NCI-H2227 (cell line): ENCODE measurements around the gene POLR3K.
"Not testable (repeated sequence)": the region's sequence is repeated elsewhere in the genome, so short reads cannot be mapped to it uniquely, and the experiment has no call there.

Experiments used
- DNase-seq: peaks from one replicate; lab custom pipeline; 2025; ENCODE audit not compliant: unreplicated experiment; lab: John Stamatoyannopoulos, UW

POLR3K gene

DNA sequence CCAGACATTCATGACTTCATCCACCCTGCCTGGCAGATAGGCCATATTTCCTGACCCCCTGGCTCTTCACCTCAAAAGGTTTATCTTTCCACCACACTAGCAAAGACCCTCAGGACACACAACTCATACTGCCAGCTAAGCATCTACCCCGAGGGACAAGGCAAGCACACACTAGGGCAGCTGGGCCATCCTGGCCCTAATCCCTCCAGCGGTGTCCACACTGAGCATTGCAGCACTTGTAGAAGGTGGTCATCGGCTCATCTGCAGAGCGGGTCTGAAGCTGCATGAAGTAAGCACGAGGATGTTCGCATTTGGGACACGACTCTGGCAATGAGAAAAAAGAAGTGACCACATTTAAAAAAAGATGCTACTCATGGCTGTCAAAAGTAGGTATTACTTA, 6.2 kb downstream of the POLR3K start:
- DNase-seq, result no peak

DNA sequence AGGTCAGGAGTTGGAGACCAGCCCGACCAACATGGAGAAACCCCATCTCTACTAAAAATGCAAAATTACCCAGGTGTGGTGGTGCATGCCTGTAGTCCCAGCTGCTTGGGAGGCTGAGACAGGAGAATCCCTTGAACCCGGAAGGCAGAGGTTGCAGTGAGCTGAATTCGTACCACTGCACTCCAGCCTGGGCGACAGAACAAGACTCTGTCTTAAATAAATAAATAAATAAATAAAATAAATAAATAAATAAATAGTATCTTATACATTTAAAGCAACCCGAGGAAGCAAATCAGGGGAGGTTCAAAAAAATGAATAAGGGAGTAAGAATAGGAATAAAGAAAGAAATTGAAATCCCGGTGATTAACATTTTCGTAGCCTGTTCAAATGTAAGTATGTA, 6.9 kb downstream of the POLR3K start:
- DNase-seq, result not testable (repeated sequence)

DNA sequence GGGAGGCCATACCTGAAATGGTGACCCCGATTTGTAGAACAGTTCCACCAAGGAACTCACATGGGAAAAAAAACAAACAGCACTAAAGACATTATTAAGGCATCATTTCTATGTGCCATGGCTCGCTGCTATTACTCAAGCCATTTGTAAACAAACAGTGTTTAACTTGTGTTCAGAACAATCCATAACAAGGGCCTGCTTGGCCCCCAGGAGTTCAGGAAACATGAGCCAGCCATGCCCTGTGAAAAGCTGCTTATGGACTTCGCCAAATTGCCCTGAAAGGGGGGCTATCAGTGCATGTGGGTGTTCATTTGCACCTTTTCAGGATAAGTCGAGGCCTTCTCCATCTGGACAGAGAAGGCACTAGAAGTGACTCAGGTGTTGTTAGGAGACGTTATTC, 8.0 kb downstream of the POLR3K start:
- DNase-seq, result no peak

DNA sequence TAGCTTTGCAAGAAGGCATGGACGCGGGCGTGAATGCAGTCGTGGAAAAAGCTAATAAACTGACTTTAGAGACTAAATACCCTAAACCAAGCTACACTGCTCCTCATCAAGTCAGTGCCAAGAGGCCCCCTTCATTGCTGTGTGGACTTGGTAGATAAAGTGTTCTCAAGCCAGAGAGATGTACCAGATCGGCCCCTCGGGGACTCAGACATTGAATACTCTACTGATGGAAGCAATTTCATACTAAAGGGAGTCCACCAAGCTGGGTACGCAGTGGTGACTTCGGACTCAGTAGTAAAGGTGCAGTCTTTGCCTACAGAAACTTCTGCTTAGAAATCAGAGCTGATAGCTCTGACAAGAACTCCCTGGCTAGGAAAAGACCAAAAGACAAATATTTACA, 8.8 kb downstream of the POLR3K start:
- no peak for DNase-seq

DNA sequence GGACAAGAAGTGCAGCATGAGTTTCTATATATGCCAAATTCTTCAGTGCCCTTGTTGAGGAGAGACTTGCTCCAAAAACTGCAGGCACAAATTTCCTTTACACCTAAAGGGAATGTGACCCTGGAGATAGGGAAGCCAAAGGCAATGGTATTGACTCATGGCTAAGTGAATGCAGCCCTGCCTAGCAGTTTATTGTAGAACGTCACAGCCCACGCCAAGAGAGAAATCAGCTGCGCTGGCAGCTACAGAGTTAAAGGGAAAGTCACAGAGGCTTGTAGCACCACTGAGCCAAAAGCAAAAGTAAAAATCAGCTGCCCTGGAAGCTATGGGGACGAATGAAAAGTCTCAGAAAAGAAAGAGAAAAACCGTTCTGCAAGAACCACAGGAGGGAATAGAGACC, 10.1 kb downstream of the POLR3K start:
- DNase-seq, result no peak

DNA sequence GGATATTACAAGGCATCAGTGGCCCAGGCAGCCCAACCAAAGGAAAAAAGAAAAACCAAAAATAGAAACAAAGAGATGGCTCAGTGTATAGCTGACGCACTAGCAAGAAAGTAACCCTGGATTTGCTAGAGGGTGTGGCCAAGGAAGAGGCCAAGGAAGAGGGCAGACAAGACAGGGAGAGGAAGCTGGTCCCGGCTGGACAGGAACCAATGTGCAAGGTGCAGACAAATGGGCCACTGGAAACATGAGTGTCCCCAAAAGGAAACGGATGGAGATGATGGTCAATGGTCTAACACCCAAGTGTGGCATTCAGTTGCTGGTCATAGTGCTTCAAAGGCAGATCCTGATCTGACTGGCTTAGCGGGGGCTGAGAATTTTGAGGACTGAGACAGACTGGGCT, 10.7 kb downstream of the POLR3K start:
- no peak for DNase-seq

DNA sequence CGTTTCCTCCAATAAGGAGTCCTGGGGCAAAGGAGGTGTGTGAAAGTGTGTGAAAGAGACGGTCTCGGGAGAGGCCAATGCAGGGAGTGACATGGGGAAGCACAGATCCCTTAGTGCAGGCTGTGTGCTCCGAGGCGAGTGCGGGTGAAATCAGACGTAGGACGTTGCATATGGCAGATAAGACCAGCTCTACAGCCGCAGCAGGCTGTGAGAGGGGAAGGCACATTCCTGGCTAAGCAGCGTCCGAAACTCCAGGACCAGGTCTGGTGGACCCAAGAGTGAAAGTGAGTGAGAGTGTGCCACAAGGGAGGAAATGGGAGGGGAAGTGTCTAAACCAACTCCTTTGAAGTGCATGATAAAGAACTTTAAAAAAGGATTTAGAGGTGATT, 11.3 kb downstream of the POLR3K start:
- no peak for DNase-seq

DNA sequence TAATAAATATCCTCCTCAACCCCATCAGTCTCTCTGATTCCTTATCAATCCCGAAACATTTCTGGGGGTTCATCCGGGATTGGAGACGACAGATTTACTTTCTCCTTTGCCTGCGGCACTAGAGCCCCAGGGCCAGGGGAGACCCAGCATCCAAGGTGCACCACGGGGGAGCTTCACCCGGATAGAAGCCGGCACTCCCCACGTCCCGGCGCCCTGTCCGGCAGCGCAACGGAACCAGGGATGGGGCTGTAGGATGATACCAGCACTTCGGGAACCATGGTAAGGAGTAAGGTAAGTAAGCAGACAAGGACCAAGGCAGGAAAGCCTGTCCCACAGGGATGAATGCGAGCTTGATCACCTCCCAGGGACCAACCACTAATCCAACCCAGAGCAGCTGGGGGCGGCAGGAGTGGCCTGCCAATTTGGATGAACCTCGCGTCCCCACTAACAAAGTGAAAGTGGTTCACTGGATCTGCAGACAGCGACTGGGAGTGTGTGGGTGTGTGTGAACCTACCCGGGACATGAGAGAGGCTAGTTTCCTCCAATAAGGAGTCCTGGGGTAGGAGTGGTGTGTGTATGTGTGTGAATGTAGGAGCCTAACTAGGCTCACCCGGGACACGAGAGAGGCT, 11.9 kb downstream of the POLR3K start:
- DNase-seq, result no peak

DNA sequence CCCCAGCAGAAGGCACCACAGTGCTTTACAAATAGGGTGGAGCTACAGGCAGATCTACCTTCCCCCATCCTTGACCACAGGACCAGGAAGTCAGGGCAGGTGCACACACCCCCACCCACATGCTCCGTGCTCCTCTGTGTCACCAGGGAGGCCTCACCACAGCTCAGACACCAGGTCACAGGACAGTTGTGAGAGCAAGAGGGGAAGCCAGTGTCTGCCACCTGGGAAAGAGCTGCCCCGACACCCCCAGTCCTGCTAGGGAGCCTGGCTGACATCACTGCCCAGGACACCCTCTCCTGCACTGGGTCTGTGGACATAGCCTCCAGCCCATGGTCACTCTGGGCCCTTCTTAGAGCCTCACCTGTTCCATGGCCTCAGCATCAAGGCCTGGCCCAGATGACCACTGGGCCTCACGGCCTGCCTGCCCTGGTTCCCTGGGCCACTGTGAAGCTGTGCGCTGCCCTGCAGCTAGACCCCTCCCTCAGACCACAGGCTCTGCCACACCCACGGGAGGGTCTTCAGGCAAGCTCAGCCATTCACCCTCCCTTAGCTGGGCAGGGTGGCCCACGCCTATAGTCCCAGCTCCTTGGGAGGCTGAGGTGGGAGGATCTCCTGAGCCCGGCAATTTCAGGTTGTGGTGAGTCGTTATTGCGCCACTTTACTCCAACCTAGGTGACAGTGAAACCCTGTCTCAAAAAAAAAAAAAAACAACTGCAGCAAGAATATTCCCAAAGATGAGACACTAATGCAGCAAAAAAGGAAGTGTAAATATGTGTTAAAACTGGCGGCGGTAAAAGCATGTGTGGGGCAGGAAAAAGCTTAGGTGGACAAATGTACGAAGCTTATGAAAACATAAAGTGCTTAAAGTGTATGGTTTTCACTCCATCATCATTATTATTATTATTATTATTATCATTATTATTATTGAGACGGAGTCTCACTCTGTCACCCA, 14.2 kb downstream of the POLR3K start:
- DNase-seq, result no peak

DNA sequence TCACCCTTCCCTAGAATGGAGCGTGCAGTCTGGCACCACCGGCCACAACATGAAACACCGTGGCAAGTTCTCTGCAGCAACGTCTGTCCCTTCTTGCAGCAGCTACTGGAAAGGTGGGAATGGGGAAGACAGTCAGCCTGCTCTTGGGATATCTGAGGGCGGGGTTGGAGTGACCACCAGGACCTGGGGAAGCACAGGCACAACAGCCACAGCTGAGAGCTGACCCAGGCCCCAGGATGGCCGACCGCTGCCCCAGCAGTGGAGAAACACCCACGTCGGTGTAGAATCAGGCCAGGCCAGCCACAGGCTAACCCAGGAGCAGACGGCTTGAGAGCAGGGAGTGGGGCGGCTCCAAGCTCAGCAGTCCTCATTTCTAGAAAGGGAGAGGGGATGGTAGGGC, 15.2 kb downstream of the POLR3K start:
- not testable (repeated sequence) for DNase-seq

DNA sequence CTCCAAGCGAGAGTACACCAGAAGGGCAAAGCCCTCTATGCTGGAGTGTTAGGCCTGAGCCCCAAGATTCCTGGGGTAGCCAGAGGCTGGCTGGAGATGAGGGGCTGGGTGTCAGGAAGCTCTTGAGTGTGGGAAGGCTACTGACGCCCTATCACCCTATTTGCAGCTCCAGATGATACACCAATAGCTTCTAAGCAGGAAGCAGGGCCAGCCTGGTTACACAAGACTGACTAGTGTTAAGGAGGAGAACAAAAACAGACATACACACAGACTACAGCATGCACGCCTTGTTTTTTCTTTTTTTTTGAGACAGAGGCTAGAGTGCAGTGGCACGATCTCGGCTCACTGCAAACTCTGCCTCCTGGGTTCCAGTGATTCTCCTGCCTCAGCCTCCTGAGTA, 15.9 kb downstream of the POLR3K start:
- no peak for DNase-seq

DNA sequence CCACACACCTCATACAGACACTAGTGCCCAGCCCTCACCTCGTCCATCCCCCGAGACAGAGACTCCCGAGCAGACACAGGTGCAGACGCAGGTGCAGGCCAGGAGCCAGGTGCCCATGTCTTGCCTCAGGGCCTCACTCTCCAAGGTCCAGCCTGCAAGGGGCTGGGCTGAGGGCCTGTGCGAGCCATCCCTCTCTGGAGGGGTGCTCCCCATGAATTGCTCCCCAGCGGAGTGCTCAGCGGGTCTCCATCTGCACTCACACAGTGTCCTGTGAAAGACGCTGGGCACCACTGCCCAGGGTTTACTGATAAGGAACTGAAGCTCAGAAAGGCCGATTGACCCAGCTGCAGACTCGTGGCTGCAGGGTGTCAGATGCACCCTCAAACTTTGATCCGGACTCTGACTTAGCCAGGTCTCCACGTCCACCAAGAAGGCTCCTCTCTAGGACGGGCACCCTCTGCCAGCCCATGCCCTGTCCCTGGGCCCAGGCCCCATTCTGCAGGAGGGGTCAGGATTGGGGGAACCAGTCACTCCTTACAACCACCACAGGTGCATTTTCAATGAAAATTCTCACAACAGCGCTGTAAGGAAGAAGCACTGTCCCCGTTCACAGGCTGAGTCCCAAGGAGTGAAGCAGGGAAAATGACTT, 16.9 kb downstream of the POLR3K start:
- no peak for DNase-seq

DNA sequence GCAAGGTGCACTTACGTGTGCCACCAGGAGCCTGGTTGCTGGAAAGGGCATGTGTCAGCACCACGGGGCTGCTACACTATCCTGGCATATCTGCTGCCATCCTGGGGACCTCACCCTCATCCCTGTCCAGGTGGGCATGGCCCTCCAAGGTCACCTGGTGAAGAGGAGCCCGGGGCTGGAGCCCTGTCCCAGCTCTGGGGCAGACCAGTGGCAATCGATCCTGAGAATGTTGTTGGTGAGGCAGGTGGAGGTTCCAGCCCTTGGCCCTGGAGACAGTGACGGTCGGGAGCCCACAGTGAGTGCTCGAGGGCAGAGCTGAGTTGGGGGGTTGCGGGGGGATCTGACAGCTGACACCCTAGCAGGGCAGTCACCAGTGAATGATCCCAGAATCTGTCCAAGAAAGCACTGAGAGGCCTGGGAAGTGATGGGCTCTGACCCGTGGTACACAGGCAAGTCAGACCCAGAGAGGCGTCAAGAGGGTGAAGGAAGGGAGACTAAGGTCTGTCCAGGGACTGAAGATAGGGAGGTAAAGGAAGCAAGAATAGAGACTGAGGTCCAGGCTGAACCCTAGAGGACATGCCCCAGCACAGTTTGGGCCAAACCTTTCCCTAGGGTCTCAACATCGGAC, 17.6 kb downstream of the POLR3K start:
- no peak for DNase-seq

DNA sequence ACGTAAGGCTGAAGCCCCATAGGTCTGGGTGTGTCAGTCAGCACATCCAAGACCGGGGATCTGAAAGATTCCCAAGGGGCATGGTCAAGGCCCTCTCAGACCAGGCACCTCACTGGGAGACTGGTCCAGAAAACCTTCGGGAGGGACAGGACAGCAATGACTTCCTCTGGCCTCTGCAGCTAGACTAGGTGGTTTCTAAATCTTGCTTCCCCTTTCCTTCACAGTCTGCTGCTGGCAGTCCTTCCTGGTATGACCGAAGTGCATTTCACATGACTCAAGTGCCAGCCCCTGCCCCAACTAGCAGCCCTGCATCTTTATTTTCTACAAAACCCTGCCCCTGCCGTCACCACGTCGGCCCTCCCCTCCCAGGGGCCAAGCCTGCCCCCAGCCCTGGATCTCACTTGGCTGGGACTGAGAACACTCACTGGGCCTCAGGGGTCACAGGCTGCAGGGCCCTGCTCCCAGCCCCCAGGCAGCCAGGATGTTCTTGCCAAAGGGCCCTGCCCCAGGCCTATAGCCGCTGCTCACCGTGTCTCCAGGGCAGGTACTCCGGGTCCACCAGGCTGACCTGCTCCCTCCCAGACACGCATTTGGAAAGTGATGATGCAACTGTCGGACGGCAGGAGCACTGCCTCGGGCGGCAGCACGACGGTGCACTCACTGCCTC, 18.3 kb downstream of the POLR3K start:
- DNase-seq, result no peak

DNA sequence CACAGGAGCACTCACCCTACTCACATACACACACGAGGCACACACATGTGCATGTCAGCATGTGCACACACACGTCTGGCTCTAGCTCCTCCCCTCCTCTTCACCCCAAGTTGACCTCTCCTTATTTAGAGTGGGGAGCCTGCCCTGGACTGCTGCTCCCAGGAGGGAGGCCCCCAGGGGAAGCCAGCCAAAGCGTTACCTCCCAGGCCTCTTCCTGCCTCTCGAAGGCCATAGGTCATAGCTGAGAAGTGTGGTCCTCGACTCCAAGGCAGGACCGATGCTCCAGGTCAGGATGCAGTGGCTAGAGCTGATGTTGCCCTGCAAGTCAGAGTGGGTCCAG, 18.8 kb downstream of the POLR3K start:
- no peak for DNase-seq

DNA sequence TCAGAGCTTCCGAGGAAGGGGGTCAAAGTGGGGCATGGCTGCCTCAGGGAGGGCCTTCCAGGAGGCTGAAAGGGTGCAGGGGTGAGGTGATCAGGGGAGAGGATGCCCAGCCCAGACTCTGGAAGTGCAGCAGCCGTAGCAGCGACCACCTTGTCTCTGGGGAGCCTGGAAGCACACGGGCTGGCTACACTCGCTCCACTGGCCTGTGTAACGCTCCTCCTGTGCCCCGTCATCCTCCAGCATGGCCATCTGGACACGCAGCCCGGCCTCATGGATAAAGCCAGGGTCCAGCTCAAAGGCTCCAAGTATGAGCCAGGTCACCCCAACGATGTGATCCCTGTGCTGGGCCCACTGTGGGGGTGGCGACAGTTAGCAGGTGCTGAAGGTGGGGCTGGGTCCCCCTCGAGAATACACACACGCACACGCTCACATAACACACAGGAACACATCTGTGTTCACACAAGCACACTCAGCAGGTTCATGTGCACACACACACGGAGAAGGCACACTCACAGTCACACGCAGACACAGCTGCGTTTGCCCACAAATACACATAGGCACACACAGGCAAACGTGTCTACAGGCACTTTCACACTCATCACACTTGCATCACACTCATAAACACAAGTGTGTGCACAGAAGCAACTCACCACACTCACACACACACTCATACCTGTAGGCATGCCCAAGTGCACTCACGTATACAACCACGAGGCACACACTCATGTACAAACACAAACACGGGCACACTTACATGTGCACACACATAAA, 19.3 kb downstream of the POLR3K start:
- no peak for DNase-seq

DNA sequence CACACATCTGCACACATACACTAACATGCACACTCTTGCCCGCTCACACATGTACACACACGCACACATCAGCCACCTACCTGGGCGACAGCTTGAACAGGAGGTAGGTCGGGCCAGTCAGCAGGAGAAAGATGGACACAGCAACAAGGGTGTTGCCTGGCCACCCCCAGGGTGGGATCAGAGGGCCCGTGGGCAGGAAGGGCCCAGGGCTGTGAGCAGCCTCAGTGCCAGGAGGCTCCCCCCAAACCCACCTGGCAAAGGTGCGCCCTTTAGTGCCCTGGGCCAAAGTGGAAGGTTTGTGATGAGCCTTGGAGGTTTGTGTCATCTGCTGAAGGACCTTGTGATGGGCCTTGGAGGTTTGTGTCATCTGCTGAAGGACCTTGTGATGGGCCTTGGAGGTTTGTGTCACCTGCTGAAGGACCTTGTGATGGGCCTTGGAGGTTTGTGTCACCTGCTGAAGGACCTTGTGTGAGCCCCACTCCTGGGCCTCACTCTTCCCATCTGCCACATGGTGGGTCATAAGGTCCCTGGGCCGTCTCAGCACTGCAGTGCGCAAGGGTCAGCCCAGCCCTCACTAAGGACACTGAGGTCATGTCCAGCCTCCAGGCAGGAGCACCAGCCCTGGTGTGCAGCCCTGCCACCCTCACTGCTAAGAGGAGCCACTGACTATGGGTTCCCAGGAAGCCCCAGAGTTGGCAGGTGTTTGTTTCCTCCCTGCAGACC, 20.1 kb downstream of the POLR3K start:
- DNase-seq, result not testable (repeated sequence)

DNA sequence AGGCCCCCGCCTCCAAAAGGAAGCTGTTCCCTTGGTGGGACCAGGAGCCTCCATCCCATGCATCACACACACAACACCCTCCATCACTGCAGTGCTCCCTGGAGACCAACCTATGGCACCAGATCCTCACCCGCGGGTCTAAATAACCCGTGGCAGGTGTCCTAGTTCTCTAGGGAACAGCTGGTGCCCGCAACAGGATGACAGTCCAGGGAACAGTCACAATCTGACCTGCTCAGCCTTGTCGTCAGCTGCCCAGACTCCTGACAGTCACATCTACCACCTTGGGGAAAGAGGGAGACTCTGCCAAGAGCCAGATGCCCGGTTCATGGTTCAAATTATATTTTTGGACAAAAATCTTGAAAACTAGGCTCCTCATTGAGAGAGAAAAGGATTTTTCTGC, 22.8 kb downstream of the POLR3K start:
- not testable (repeated sequence) for DNase-seq

DNA sequence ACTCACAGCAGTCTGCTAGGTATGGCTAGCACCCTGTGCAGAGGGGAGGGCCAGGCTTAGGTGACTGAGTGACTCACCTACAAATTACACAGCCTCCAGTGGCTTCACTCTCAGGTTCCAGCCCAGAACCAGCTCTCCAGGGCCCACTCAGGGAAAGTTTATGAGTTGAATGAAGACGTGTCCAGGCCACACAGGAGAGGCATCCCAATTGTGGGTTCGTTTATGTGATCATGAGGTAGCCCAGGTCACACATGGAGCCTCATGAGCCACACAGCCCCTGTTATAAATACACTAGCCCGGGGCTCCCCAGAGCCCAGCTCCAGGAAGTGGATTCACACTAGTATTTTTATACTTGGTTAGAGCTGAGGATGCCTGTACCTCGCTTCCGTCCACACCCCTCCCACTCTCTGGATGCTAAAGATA, 27.5 kb downstream of the POLR3K start:
- not testable (repeated sequence) for DNase-seq

DNA sequence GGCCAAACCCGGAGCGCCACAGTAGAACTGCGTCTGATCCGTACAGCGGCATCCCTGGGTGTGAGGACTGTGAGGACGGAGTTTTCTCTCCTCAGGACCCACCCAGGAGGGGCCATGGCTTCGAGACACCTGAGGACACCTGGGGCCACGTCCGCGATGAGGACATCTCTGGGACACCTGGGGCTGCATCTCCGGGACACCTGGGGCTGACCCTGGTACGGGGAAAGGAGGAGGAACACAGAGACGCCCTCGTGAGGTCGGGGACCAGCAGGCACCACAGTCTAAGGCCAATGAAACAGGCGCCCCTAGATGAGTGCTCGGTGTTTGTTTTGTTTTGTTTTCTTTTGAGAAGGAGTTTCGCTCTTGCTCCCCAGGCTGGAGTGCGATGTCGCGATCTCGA, 29.3 kb downstream of the POLR3K start:
- DNase-seq, result not testable (repeated sequence)
